ENCODE measurements around the gene PRKAA1. TPM values are rescaled to one million over a fixed set of nuclear protein-coding genes. Genes with fewer than 3 reads are reported as not detected.
A peak's percentile ranks its signal among the peaks of the same experiment; 100 is the strongest.

PRKAA1 gene
- total RNA-seq, 1 donor from 2014 or later, result 39.2 TPM

- no peak for DNase-seq (ENCODE audit: low read depth, low spot score)
- TF ChIP-seq CTCF (conservative IDR thresholded peaks at IDR 0.05), result no peak
These were observed 43.1 kb upstream of the PRKAA1 start, which contains the start of gene CARD6 for GRCh38 chr5:40841068-40841805. CARD6 (plus strand) TSS chr5:40841367; CDS start chr5:40841383, 16 bp downstream.

GRCh38 chr5:40838086-40838485, 39.9 kb upstream of the PRKAA1 start:
- peaks cover 19% of the 10 kb centered on the region for H3K36me3 Mint-ChIP-seq (ENCODE audit: low read depth)
- no peaks in the 10 kb centered on the region for H3K9me3 Mint-ChIP-seq
- H3K4me1 Mint-ChIP-seq, result peaks cover 39% of the 10 kb centered on the region
- TF ChIP-seq CTCF (conservative IDR thresholded peaks at IDR 0.05), result no peak
- H3K27me3 Mint-ChIP-seq (ENCODE audit: low read depth), result peaks cover 50% of the 10 kb centered on the region
- H3K27ac Mint-ChIP-seq (ENCODE audit: unreplicated experiment), result no peak overlapping the region
- DNase-seq (ENCODE audit: low read depth, low spot score), result no peak
- H3K4me3 Mint-ChIP-seq, result peak overlapping the region; percentile 73

More at GRCh38 chr5:40841068-40841805, 43.1 kb upstream of the PRKAA1 start, which contains the start of gene CARD6:
- no peaks in the 10 kb centered on the region for H3K36me3 Mint-ChIP-seq (ENCODE audit: low read depth)
- peaks cover 9% of the 10 kb centered on the region for H3K4me1 Mint-ChIP-seq
- H3K27me3 Mint-ChIP-seq (ENCODE audit: low read depth), result peaks cover 61% of the 10 kb centered on the region
- no peak within 1 kb of the TSS for H3K27ac Mint-ChIP-seq (ENCODE audit: unreplicated experiment)
- no peaks in the 10 kb centered on the region for H3K9me3 Mint-ChIP-seq
- no peak within 1 kb of the TSS for H3K4me3 Mint-ChIP-seq

GRCh38 chr5:40834849-40835787, 36.9 kb upstream of the PRKAA1 start, which contains the start of gene RPL37:
RPL37 (minus strand) TSS chr5:40835222; CDS start chr5:40835185, 37 bp downstream.
- Mint-ChIP-seq H3K4me1 (peaks cover 53% of the 10 kb centered on the region), H3K27ac (ENCODE audit: unreplicated experiment) (peak within 1 kb of the TSS; percentile 100), H3K27me3 (ENCODE audit: low read depth) (peaks cover 25% of the 10 kb centered on the region), H3K4me3 (peak within 1 kb of the TSS; percentile 100), H3K36me3 (ENCODE audit: low read depth) (peaks cover 37% of the 10 kb centered on the region), H3K9me3 (no peaks in the 10 kb centered on the region)
- TF ChIP-seq CTCF (conservative IDR thresholded peaks at IDR 0.05), result no peak
- DNase-seq (ENCODE audit: low read depth, low spot score), result peak; percentile 86

GRCh38 chr5:40834391-40834848, 36.2 kb upstream of the PRKAA1 start:
- H3K4me1 Mint-ChIP-seq, result peaks cover 55% of the 10 kb centered on the region
- H3K27ac Mint-ChIP-seq (ENCODE audit: unreplicated experiment), result peak overlapping the region; percentile 100
- peak overlapping the region; percentile 100 for H3K4me3 Mint-ChIP-seq
- H3K27me3 Mint-ChIP-seq (ENCODE audit: low read depth), result peaks cover 20% of the 10 kb centered on the region
- H3K36me3 Mint-ChIP-seq (ENCODE audit: low read depth), result peaks cover 38% of the 10 kb centered on the region
- TF ChIP-seq CTCF (conservative IDR thresholded peaks at IDR 0.05), result no peak
- no peaks in the 10 kb centered on the region for H3K9me3 Mint-ChIP-seq
- no peak for DNase-seq (ENCODE audit: low read depth, low spot score)

- no peak for DNase-seq (ENCODE audit: low read depth, low spot score)
- peaks cover 61% of the 10 kb centered on the region for H3K4me1 Mint-ChIP-seq
- H3K9me3 Mint-ChIP-seq, result no peaks in the 10 kb centered on the region
- TF ChIP-seq CTCF (conservative IDR thresholded peaks at IDR 0.05), result no peak
- peaks cover 15% of the 10 kb centered on the region for H3K27me3 Mint-ChIP-seq (ENCODE audit: low read depth)
- H3K4me3 Mint-ChIP-seq, result peak overlapping the region; percentile 100
- peak overlapping the region; percentile 100 for H3K27ac Mint-ChIP-seq (ENCODE audit: unreplicated experiment)
- peaks cover 45% of the 10 kb centered on the region for H3K36me3 Mint-ChIP-seq (ENCODE audit: low read depth)
These were observed 35.6 kb upstream of the PRKAA1 start for GRCh38 chr5:40833712-40834229.

Measured in neural crest cell (in vitro differentiated cells).